T47D (cell line): ENCODE results near the gene EBPL.

Experiments used
- DNase-seq, 2 experiments: peaks; one replicate each; pipeline versions ENCODE4 v3.0.0 to v3.0.0-alpha.2; 2011 to 2012; ENCODE audit warnings: low read depth in 1 of 2, low spot score in 1 of 2
- JUND ChIP-seq: IDR thresholded peaks from 2 replicates; pipeline ENCODE4 v1.6.1; 2012; ENCODE audit warnings: low read depth
- in situ Hi-C: cut with HindIII; loops from 2 replicates; pipeline ENCODE4 v1.10.0; 2016; ENCODE audit warnings: low sequenced_read_pairs, low pct_unique_long_range_greater_than_20kb

Gene EBPL

DNA sequence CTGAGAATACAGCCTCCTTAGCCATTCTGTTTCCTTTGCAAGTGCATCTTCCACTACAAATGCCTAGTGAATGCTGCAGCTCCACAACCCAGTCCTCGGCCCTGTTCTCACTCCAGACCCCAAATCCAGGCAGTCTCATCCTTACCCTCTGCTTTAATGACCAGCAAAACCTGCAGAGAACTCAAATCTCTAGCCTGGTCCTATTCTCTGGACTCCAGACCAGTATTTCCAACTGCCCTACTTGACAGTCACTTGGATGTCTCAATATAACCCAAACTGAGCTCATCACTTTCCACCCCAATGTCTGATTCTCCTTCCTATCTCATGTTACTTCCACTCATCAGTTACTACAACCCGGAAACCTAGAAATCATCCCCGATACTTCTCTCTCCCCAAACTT lies 2.6 kb upstream of the EBPL start:
- in situ Hi-C loops = no loop called here
- no peak for DNase-seq
- TF ChIP-seq JUND = no peak

DNA sequence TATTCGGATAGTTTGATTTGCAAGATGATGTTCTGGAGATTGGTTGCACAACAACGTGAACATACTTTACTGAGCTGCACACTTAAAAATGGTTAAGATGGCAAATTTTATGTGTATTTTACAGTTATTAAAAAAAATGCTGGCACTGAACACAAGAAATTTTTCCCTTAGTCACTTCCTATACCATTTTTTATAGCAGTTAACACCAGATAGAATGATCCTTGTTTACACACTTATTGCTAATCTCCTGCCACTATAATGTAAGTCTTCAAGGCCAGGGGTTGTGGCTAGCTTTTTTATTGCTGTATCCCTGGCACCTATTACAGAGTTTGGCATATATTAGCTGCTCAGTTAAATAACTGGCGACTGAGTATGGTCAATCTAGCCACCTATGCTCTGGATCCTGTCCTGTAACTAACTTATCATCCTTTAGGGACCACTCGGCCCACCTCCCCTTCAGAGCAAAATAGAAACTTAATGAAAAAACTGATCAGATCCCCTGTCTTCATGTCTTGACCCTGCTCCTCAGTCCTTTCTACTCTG lies 2.0 kb upstream of the EBPL start:
- no peak for DNase-seq
- no peak for TF ChIP-seq JUND
- in situ Hi-C loops = no loop called here

DNA sequence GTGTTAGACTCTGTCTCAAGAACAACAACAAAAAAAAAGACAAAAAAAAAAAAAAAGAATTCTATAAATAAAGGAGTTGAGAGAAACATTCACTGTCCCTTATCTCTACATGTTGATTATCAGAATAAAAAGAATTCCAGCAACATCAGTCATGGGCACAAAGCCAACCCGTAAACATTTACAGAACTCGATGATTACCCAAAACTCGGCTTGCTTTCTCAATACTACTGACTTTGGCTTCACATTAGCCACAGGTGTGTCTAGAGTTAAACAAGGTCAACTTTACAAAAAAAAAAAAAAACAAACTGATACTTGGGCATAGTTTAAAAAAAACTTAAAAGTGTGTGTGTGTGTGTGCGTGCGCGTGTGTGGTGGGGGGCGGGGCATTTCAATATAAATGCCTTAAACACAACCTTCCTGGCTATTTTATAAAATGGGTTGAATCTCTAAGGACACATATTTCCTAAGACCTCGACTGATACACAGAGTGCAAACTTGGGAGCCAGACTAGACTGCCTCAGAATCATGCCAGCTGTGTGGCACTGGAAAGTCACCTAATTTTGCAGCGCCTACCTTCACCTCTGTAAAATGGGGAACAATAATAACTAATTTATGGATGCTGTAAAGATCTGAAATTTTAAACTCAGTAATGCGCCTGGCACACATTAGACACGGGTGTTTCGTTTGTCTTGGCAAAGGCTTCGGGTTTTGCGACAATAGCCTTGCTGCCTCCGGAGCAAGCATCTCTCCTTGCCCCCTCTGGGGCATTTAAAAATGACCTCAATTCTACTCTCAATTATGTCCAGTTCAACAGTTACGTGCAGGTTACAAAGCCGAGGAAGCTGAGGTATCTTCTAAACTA lies 922 bp downstream of the EBPL start:
- DNase-seq = peak; percentile 33 to 50
- TF ChIP-seq JUND = no peak
- in situ Hi-C loops = no loop called here

DNA sequence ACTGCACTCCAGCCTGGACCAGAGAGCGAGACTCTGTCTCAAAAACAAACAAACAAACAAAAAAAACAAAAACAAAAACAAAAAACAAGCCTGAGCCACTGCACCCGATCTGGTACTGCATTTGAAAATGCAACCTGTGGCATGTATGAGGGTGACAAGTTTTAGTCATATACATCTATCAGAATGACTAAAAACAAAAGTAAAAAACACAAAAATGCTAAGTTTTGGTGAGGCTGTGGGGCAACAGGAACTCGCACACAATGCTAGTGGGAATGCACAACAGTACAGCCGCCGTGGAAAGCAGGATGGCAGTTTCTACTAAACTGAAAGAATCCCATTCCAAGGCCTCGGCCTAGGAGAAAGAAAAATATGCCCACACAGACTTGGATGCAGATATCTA lies 7.8 kb downstream of the EBPL start:
- DNase-seq = no peak
- no peak for TF ChIP-seq JUND
- in situ Hi-C loops = no loop called here

DNA sequence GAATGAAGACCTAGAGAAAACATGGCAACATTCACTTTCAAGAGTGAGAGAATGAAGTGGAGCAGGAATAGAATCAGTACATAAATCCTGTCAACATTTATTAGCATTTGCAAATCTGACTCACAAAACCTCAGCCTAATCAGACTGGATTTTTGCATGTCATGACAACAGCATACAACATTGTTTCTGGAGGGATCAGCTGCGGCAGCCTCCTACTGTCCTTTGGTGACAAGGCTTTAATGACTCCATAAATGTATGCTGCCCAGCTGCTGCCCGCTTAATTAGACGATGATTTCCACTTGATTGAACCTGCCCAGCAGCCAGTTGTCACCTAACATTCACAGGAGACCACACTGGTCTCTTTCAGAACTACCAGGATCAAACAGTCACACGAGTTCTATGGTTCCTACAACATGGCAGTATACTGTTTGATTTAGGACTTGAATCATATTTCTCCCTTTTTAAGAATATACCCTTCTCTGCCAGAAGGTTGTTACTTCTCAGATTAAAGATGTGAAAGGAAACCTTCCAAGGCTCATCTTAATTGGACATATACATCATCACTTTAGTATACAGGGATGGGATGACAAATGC lies 9.3 kb downstream of the EBPL start:
- in situ Hi-C loops = no loop called here
- no peak for DNase-seq
- no peak for TF ChIP-seq JUND

DNA sequence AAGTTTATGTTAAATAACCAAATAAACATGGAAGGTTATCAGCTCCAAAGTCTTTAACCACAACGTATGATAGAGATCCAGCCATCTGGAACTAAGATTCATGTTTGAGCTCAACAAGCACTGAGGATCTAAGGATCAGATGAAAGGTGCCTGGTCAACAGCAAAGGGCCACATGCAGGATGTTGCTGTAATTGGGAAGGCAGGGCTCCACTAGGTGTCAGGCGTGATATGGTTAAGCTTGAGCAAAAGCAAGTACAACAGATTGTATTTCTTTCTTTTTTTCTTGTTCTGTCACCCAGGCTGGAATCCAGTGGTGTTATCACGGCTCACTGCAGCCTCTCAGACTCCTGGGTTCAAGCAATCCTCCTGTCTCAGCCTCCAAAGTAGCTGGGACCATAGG lies 12.0 kb downstream of the EBPL start:
- in situ Hi-C loops = no loop called here
- TF ChIP-seq JUND = no peak
- DNase-seq = peak in 1 of 2 experiments; percentile 39

DNA sequence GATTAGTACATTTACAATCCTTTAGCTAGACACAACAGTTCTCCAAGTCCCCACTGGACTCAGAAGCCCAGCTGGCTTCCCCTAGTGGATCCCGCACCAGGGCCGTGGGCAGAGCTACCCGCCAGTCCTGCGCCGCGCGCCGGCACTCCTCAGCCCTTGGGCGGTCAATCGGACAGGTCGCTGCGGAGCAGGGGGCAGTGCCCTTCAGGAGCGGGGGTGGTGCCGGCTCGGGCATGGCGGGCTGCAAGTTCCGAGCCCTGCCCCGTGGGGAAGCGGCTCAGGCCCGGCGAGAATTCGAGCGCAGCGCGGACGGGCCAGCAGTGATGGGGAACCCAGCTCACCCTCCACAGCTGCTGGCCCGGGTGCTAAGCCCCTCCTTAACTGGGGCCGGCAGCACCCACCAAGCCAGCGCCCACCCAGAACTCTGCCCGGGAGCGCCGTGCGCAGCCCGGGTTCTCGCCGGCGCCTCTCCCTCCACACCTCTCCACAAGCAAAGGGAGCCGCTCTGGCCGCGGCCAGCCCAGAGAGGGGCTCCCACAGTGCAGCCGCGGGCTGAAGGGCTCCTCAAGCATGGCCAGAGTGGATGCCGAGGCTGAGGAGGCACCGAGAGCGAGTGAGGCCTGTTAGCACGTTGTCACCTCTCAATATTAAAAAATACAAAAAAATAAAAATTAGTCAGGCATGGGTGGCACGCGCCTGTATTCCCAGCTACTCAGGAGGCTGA lies 12.9 kb downstream of the EBPL start:
- TF ChIP-seq JUND = no peak
- in situ Hi-C loops = no loop called here
- DNase-seq = no peak

DNA sequence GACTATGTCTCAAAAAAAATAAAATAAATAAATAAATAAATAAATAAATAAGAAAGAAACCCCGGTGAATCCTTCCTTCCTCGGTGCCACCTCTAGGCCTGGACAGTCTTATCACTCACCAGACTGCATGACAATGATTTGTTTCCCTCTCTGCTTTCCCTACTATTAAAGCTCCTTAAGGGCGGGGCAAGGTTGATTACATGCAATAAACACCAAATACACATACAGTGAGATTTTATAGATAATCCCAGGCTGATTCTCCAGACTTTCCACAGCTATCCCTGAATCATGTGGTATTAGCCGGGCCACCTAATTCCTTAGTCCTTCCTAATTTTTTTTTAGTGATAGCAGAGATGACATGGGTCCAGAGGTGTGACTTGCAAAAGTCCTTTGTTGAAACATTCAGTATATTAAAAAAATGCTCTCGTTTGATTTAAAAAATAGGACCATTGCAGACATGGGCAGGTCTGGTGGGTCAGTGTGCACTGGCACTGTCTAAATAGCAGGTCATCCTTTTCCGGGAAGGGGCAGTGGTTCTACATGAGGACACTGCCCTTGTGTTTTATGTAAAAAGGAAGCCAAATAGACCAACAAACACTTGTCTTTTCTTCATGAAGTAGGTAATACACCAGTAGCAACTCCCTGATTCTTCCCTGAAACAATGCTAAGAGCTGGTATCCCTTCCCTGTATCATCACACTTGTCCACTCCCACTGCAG lies 14.5 kb downstream of the EBPL start:
- in situ Hi-C loops = no loop called here
- no peak for DNase-seq

DNA sequence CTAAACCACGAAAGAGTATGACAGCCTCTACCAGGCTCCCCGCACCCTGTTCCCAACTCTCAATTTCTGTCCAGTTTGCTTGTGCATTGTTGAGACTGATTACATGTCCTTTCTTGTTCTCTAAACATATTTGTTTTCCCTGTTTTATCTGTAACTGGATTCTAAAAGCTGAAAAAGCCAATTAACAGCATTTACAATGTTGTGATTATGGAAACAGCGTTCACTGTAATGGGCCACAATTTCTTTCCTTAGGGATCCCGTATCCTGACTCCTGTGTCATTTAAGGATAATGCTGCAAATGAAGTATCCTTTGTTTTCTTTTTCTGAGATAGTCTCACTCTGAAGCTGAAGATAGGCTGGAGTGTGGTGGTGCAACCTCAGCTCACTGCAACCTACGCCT lies 20.5 kb downstream of the EBPL start:
- no peak for DNase-seq
- no peak for TF ChIP-seq JUND
- in situ Hi-C loops = no loop called here

More for the DNA sequence above, 14.5 kb downstream of the EBPL start:
- TF ChIP-seq JUND = no peak

DNA sequence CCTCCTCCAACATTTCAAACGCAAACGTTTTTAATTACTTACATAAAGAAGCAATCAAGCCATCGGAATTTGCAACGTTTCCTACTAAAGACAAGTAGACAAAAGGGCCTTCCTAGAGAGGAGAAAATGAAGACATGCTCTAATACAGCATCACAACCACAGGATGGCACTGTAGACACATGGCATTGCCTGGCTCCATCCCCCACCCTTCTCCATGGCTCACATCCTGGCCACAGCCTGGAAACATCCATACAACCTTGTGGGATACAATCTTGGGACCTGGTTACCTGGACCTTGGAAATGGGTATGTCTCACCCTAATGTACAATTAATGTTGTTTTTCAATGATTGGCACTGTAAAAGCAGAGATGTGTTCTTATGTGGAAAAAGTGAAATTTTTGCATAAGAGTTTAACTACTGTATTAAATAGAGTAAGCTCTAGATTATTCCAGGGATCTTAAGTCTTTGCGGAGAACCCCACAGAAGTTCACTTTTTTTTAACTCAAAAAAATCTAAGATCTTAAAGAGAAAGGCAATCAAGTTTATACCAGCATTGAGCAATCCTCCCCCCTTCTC lies 21.5 kb downstream of the EBPL start:
- in situ Hi-C loops = no loop called here
- TF ChIP-seq JUND = no peak
- peak; percentile 38 to 76 for DNase-seq

DNA sequence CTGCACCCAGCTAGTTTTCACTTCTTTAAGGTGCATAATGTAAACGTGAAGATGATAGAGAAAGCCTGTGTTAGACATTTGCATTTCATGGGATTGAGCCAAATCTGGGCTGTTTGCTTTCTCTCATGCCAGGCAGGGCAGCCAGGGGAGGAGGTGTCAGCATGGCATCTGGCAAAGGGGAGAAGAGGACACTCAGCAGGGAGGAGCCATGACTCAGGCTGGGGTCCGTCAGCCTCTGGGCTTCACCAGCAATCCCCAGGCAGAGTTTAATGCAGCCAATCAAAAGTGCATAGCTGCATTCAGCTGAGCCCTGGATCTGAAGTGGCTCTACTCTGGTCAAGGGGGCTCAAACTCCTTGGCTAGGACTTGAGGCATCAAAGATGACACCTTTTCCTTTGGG lies 23.5 kb downstream of the EBPL start:
- no peak for DNase-seq
- in situ Hi-C loops = no loop called here
- TF ChIP-seq JUND = no peak

DNA sequence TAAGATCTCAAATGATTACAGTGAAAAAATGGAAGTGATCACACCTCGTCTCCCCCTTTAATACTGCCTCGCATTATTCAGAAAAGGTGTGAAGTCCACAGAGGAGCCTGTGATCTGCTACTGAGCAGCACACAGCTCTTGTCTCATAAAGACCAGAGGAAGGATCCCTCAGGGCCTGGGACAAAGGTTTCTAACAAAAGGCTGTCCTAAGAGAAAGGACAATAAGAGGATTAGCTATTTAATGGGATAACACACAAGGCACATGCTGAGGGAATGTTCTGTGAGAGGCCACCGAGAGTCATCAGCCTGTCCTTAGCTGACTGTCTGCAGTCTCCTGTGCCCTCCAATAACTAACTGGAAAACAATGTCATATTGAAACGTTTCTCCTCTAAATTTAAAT lies 26.7 kb downstream of the EBPL start:
- in situ Hi-C loops = no loop called here
- TF ChIP-seq JUND = no peak
- no peak for DNase-seq

DNA sequence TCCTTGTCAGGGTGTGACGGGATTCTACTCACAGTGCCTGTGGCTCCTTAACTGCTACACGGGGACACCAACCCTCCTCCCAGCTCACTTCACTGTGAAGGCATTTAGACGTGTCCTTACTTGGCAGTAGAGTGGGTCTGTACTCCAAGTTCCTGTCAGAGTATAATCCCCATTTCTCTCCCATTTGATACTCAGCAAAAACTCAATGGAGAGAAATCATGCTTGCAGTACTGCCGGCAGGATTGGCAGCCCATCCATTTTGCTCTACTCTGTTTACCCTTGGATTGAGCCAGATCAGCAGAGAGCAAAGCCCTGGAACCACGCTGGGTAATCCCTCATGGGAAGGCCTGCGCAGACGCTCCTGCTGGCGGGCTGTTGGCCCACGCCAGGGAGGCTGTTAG lies 34.0 kb downstream of the EBPL start:
- in situ Hi-C loops = no loop called here
- no peak for TF ChIP-seq JUND
- no peak for DNase-seq
